Fibroblast of lung (primary cell): ENCODE results near the gene MS4A15. TPM values are rescaled to one million over a fixed set of nuclear protein-coding genes. Genes with fewer than 3 reads are reported as not detected.

Experiments
- DNase-seq, 2 donors: peaks; one replicate each; pipeline versions ENCODE4 v3.0.0 to v3.0.0-alpha.2; 2010; ENCODE audit warnings: low read depth in 2 of 2
- H2AFZ ChIP-seq: 2 replicates; pipeline ENCODE4 v1.5.1; 2012; ENCODE audit warnings: low read length, control low read depth, inconsistent platforms
- H3K27ac ChIP-seq: 2 replicates; pipeline ENCODE4 v1.5.1; 2011; ENCODE audit warnings: low read length, control low read depth; ENCODE audit not compliant: insufficient read depth
- H3K27me3 ChIP-seq: 2 replicates; pipeline ENCODE4 v1.5.1; 2011; ENCODE audit warnings: mild to moderate bottlenecking, low read length; ENCODE audit not compliant: control insufficient read depth, insufficient read depth
- H3K36me3 ChIP-seq: 2 replicates; pipeline ENCODE4 v1.5.1; 2011; ENCODE audit warnings: low read length; ENCODE audit not compliant: control insufficient read depth, insufficient read depth
- H3K4me1 ChIP-seq: 2 replicates; pipeline ENCODE4 v1.5.1; 2011; ENCODE audit warnings: low read length; ENCODE audit not compliant: control insufficient read depth, insufficient read depth; ENCODE audit errors: extremely low read depth
- H3K4me2 ChIP-seq: 2 replicates; pipeline ENCODE4 v1.5.1; 2011; ENCODE audit warnings: low read length, control low read depth; ENCODE audit not compliant: insufficient read depth; ENCODE audit errors: extremely low read depth
- H3K4me3 ChIP-seq, 4 experiments: fragments of 200-600 bp in 1 of 4; sonication (generic) in 1 of 4; replicated peaks in 1 of 4; 2 replicates each; pipeline ENCODE4 v1.5.1; 2011 to 2016; ENCODE audit warnings: low read length in 4 of 4, low read depth in 3 of 4, mild to moderate bottlenecking in 3 of 4, control low read depth in 2 of 4, inconsistent platforms in 1 of 4, mixed read lengths in 1 of 4; ENCODE audit not compliant: insufficient read depth in 1 of 4; ENCODE audit errors: control extremely low read depth in 1 of 4
- H3K79me2 ChIP-seq: 2 replicates; pipeline ENCODE4 v1.5.1; 2012; ENCODE audit warnings: mild to moderate bottlenecking, low read length, inconsistent platforms; ENCODE audit not compliant: control insufficient read depth, insufficient read depth
- H3K9ac ChIP-seq: 2 replicates; pipeline ENCODE4 v1.5.1; 2011; ENCODE audit warnings: mild to moderate bottlenecking, low read length, control low read depth; ENCODE audit not compliant: insufficient read depth
- H3K9me3 ChIP-seq: 2 replicates; pipeline ENCODE4 v1.5.1; 2012; ENCODE audit warnings: low read depth, low read length; ENCODE audit not compliant: control insufficient read depth, insufficient read depth
- H4K20me1 ChIP-seq: 2 replicates; pipeline ENCODE4 v1.5.1; 2011; ENCODE audit warnings: low read length; ENCODE audit not compliant: control insufficient read depth, insufficient read depth; ENCODE audit errors: extremely low read depth
- CTCF ChIP-seq, 2 donors: IDR thresholded peaks in 1 of 2; conservative IDR thresholded peaks in 1 of 2; 1 replicate in 1 of 2; 2 replicates in 1 of 2; pipeline ENCODE4 v1.5.1; 2011 to 2012; ENCODE audit warnings: low read length in 2 of 2, control low read depth in 1 of 2, inconsistent platforms in 1 of 2, low read depth in 1 of 2, mild to moderate bottlenecking in 1 of 2
- EZH2 ChIP-seq: IDR thresholded peaks from 2 replicates; pipeline ENCODE4 v1.5.1; 2012; ENCODE audit warnings: low read length, control low read depth, mild to moderate bottlenecking; ENCODE audit errors: missing control alignments
- polyA plus RNA-seq, 2 donors: library from polyadenylated mRNA; depleted of rRNA in 1 of 2; stranded (reverse) in 1 of 2; unstranded in 1 of 2; fragments of >200 nt; gene quantifications; 2 replicates each; pipeline ENCODE4 v1.2.1, GENCODE V29; 2011 to 2012; ENCODE audit warnings: missing spikeins in 1 of 2
- total RNA-seq: library from RNA; depleted of rRNA; stranded (reverse); fragments of >200 nt; gene quantifications from 2 replicates; pipeline ENCODE4 v1.2.1, GENCODE V29; 2014

Gene MS4A15
- total and polyA plus RNA-seq, 2 donors (not counting 1 experiment from before 2014, with no cell fraction given) = not detected

- no peak overlapping the region for H3K9ac ChIP-seq
- H3K27me3 ChIP-seq = peaks cover 3% of the 10 kb centered on the region
- no peak for DNase-seq
- H2AFZ ChIP-seq = no peak overlapping the region
- H3K4me1 ChIP-seq = no peaks in the 10 kb centered on the region
- H3K27ac ChIP-seq = no peak overlapping the region
- H3K79me2 ChIP-seq = no peaks in the 10 kb centered on the region
- TF ChIP-seq CTCF (conservative IDR thresholded peaks at IDR 0.05 in 1 of 2, IDR thresholded peaks at IDR 0.05 in 1 of 2; ENCODE audit: low read depth in 1 of 2, low read length in 2 of 2) (no peak), EZH2 (no peak)
- H3K9me3 ChIP-seq = no peaks in the 10 kb centered on the region
- no peaks in the 10 kb centered on the region for H3K36me3 ChIP-seq
- no peak overlapping the region for H3K4me3 ChIP-seq
- H4K20me1 ChIP-seq = no peaks in the 10 kb centered on the region
- H3K4me2 ChIP-seq = no peak overlapping the region
Observed at GRCh38 chr11:60769811-60770210, 13.1 kb downstream of the MS4A15 start.

- H3K4me1 ChIP-seq = peaks cover 3% of the 10 kb centered on the region
- no peak overlapping the region for H3K4me2 ChIP-seq
- no peak overlapping the region for H3K4me3 ChIP-seq
- no peaks in the 10 kb centered on the region for H3K27me3 ChIP-seq
- TF ChIP-seq EZH2 (no peak), CTCF (conservative IDR thresholded peaks at IDR 0.05 in 1 of 2, IDR thresholded peaks at IDR 0.05 in 1 of 2; ENCODE audit: low read depth in 1 of 2, low read length in 2 of 2) (no peak)
- H2AFZ ChIP-seq = no peak overlapping the region
- no peak for DNase-seq
- H3K9ac ChIP-seq = no peak overlapping the region
- H3K9me3 ChIP-seq = no peaks in the 10 kb centered on the region
- H3K36me3 ChIP-seq = no peaks in the 10 kb centered on the region
- no peak overlapping the region for H3K27ac ChIP-seq
- no peaks in the 10 kb centered on the region for H4K20me1 ChIP-seq
- H3K79me2 ChIP-seq = no peaks in the 10 kb centered on the region
Observed at GRCh38 chr11:60771146-60771545, 14.5 kb downstream of the MS4A15 start.

- no peak overlapping the region for H3K9ac ChIP-seq
- no peak overlapping the region for H3K27ac ChIP-seq
- no peaks in the 10 kb centered on the region for H3K9me3 ChIP-seq
- H3K4me2 ChIP-seq = no peak overlapping the region
- H3K79me2 ChIP-seq = no peaks in the 10 kb centered on the region
- TF ChIP-seq EZH2 (no peak), CTCF (conservative IDR thresholded peaks at IDR 0.05 in 1 of 2, IDR thresholded peaks at IDR 0.05 in 1 of 2; ENCODE audit: low read depth in 1 of 2, low read length in 2 of 2) (no peak)
- no peaks in the 10 kb centered on the region for H3K36me3 ChIP-seq
- peaks cover 3% of the 10 kb centered on the region for H3K4me1 ChIP-seq
- DNase-seq = no peak
- no peak overlapping the region for H2AFZ ChIP-seq
- H3K4me3 ChIP-seq = no peak overlapping the region
- H3K27me3 ChIP-seq = no peaks in the 10 kb centered on the region
- no peaks in the 10 kb centered on the region for H4K20me1 ChIP-seq
Observed at GRCh38 chr11:60771879-60772525, 15.3 kb downstream of the MS4A15 start.
